H9 (cell line): ENCODE measurements around the gene ITGA4. TPM values are rescaled to one million over a fixed set of nuclear protein-coding genes. Genes with fewer than 3 reads are reported as not detected.

Experiments used
- DNase-seq: peaks from one replicate; pipeline ENCODE4 v3.0.0-alpha.2; 2017
- H2AFZ ChIP-seq: one replicate; pipeline ENCODE4 v1.6.1; 2013; ENCODE audit warnings: mild to moderate bottlenecking, low read length, control low read depth, moderate library complexity
- H2AK5ac ChIP-seq: 2 replicates; pipeline ENCODE4 v1.6.1; 2013; ENCODE audit warnings: low read length, control low read depth, mixed read lengths; ENCODE audit not compliant: insufficient read length
- H2BK120ac ChIP-seq: one replicate; pipeline ENCODE4 v1.6.1; 2013; ENCODE audit warnings: low read depth, mild to moderate bottlenecking, low read length, control low read depth, inconsistent platforms; ENCODE audit not compliant: poor library complexity, severe bottlenecking
- H2BK12ac ChIP-seq: 2 replicates; pipeline ENCODE4 v1.6.1; 2013; ENCODE audit warnings: low read length, control low read depth, mixed read lengths, low read depth; ENCODE audit not compliant: insufficient read length
- H2BK15ac ChIP-seq: 2 replicates; pipeline ENCODE4 v1.6.1; 2013; ENCODE audit warnings: low read depth, low read length, control low read depth
- H2BK20ac ChIP-seq: one replicate; pipeline ENCODE4 v1.6.1; 2013; ENCODE audit warnings: low read depth, mild to moderate bottlenecking, low read length, control low read depth, inconsistent platforms; ENCODE audit not compliant: poor library complexity, severe bottlenecking
- H2BK5ac ChIP-seq: 2 replicates; pipeline ENCODE4 v1.6.1; 2013; ENCODE audit warnings: low read length, control low read depth, mixed read lengths; ENCODE audit not compliant: insufficient read length
- H3K14ac ChIP-seq: 2 replicates; pipeline ENCODE4 v1.6.1; 2013; ENCODE audit warnings: low read length, control low read depth; ENCODE audit not compliant: insufficient read depth
- H3K18ac ChIP-seq: 2 replicates; pipeline ENCODE4 v1.6.1; 2013; ENCODE audit warnings: low read depth, mild to moderate bottlenecking, mixed read lengths, low read length, control low read depth; ENCODE audit not compliant: insufficient read length
- H3K23ac ChIP-seq: 2 replicates; pipeline ENCODE4 v1.6.1; 2013; ENCODE audit warnings: low read length, control low read depth, mixed read lengths, low read depth; ENCODE audit not compliant: insufficient read length
- H3K23me2 ChIP-seq: 2 replicates; pipeline ENCODE4 v1.6.1; 2013; ENCODE audit warnings: low read depth, mild to moderate bottlenecking, mixed read lengths, low read length, control low read depth; ENCODE audit not compliant: insufficient read length, poor library complexity, severe bottlenecking
- H3K27ac ChIP-seq: 2 replicates; pipeline ENCODE4 v1.5.1; 2013; ENCODE audit warnings: low read length, control low read depth, mixed read lengths, low read depth; ENCODE audit not compliant: insufficient read length
- H3K27me3 ChIP-seq: 2 replicates; pipeline ENCODE4 v1.6.1; 2013; ENCODE audit warnings: low read length, control low read depth, inconsistent platforms; ENCODE audit not compliant: insufficient read depth
- H3K4ac ChIP-seq: 2 replicates; pipeline ENCODE4 v1.6.1; 2013; ENCODE audit warnings: low read depth, mild to moderate bottlenecking, control low read depth, inconsistent platforms, low read length, moderate library complexity
- H3K4me1 ChIP-seq: 2 replicates; pipeline ENCODE4 v1.6.1; 2013; ENCODE audit warnings: low read length, control low read depth, inconsistent platforms; ENCODE audit not compliant: insufficient read depth
- H3K4me2 ChIP-seq: 2 replicates; pipeline ENCODE4 v1.6.1; 2013; ENCODE audit warnings: low read length, control low read depth, mixed read lengths; ENCODE audit not compliant: insufficient read length, insufficient read depth
- H3K56ac ChIP-seq: 2 replicates; pipeline ENCODE4 v1.6.1; 2013; ENCODE audit warnings: low read depth, mild to moderate bottlenecking, mixed read lengths, low read length, control low read depth; ENCODE audit not compliant: insufficient read length
- H3K79me1 ChIP-seq: 2 replicates; pipeline ENCODE4 v1.6.1; 2013; ENCODE audit warnings: low read depth, mild to moderate bottlenecking, moderate library complexity, low read length, control low read depth, inconsistent platforms; ENCODE audit not compliant: insufficient read depth, poor library complexity, severe bottlenecking
- H3K79me2 ChIP-seq: 2 replicates; pipeline ENCODE4 v1.6.1; 2013; ENCODE audit warnings: low read length, control low read depth, inconsistent platforms; ENCODE audit not compliant: insufficient read depth
- H3K9ac ChIP-seq: 2 replicates; pipeline ENCODE4 v1.6.1; 2013; ENCODE audit warnings: low read length, control low read depth, mixed read lengths; ENCODE audit not compliant: insufficient read length; ENCODE audit errors: extremely low read depth
- H3K9me3 ChIP-seq: one replicate; pipeline ENCODE4 v1.6.1; 2013; ENCODE audit warnings: low read depth, low read length, inconsistent platforms; ENCODE audit not compliant: control insufficient read depth
- H3T11ph ChIP-seq: one replicate; pipeline ENCODE4 v1.6.1; 2013; ENCODE audit warnings: mild to moderate bottlenecking, low read length, control low read depth, inconsistent platforms
- H4K20me1 ChIP-seq: one replicate; pipeline ENCODE4 v1.6.1; 2013; ENCODE audit not compliant: control insufficient read depth, insufficient read length, insufficient read depth
- H4K5ac ChIP-seq: 2 replicates; pipeline ENCODE4 v1.6.1; 2013; ENCODE audit warnings: low read depth, mild to moderate bottlenecking, mixed read lengths, low read length, control low read depth; ENCODE audit not compliant: insufficient read length
- H4K8ac ChIP-seq: replicated peaks from 2 replicates; pipeline ENCODE4 v1.6.1; 2013; ENCODE audit warnings: low read length, control low read depth, mixed read lengths, low read depth; ENCODE audit not compliant: insufficient read length
- H4K91ac ChIP-seq: 2 replicates; pipeline ENCODE4 v1.6.1; 2013; ENCODE audit warnings: low read depth, mild to moderate bottlenecking, moderate library complexity, mixed read lengths, low read length, control low read depth; ENCODE audit not compliant: insufficient read length
- H3K27ac Mint-ChIP-seq, 3 experiments: 2 replicates in 2 of 3; 3 replicates in 1 of 3; pipeline ENCODE4 v1.8.0; 2020 to 2021; ENCODE audit warnings: mixed read lengths in 3 of 3, mild to moderate bottlenecking in 1 of 3, moderate library complexity in 1 of 3
- H3K27me3 Mint-ChIP-seq: 2 replicates; pipeline ENCODE4 v1.8.0; 2021; ENCODE audit warnings: low read depth, mild to moderate bottlenecking, moderate library complexity, mixed read lengths
- H3K36me3 Mint-ChIP-seq, 3 experiments: 2 replicates in 2 of 3; 3 replicates in 1 of 3; pipeline ENCODE4 v1.8.0; 2020 to 2021; ENCODE audit warnings: low read depth in 3 of 3, mixed read lengths in 3 of 3; ENCODE audit not compliant: insufficient read depth in 1 of 3
- H3K4me1 Mint-ChIP-seq, 2 experiments: 2 replicates each; pipeline ENCODE4 v1.8.0; 2020; ENCODE audit warnings: mixed read lengths in 2 of 2
- H3K4me3 Mint-ChIP-seq, 2 experiments: 2 replicates in 1 of 2; 3 replicates in 1 of 2; pipeline ENCODE4 v1.8.0; 2020 to 2021; ENCODE audit warnings: mild to moderate bottlenecking in 2 of 2, mixed read lengths in 2 of 2, moderate library complexity in 1 of 2
- H3K9me3 Mint-ChIP-seq, 2 experiments: 2 replicates in 1 of 2; 3 replicates in 1 of 2; pipeline ENCODE4 v1.8.0; 2020; ENCODE audit warnings: mild to moderate bottlenecking in 2 of 2, mixed read lengths in 2 of 2, moderate library complexity in 1 of 2
- WGBS: extraction: QIAGEN DNeasy Blood & Tissue Kit; methylation state at CpG from one replicate; pipeline ENCODE4 v1.1.7; 2013; ENCODE audit warnings: missing lambda C conversion rate, low lambda C conversion rate, mixed read lengths; ENCODE audit not compliant: insufficient read length; ENCODE audit errors: extremely low coverage; 5-methylcytosine and 5-hydroxymethylcytosine counted together
- total RNA-seq: library from RNA; stranded (reverse); gene quantifications from 2 replicates; pipeline ENCODE4 v1.2.1, GENCODE V29; 2021
- TF ChIP-seq, protein P1 (sequence below): fragments of 200-600 bp; sonication (generic); conservative IDR thresholded peaks from 3 replicates; pipeline ENCODE4 v1.8.0; 2021; ENCODE audit warnings: antibody characterized with exemption, mild to moderate bottlenecking

Gene ITGA4
- total RNA-seq, 1 experiment from 2014 or later = 1.3 TPM

DNA sequence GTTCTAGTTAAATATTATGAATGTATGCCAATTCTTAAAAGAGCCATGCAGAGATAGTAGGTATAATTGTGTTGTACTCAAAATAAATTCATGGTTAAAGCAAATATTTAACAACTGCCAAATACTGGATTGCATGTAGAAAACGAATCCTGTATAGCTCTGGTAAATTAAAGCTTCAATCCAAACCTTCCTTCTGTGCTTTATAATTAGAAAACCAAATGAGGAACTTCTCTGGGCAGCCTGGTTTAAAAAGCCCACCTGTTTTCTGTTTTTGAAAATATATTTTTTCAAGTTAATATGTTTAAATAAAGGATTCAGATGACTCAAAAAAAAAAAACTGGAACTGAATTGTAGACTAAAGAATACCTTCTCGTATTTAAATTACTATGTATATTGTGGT is 48.3 kb upstream of the ITGA4 start:
- no peak overlapping the region for H3K14ac ChIP-seq
- no peak overlapping the region for H2BK20ac ChIP-seq
- no peak overlapping the region for H3K56ac ChIP-seq
- H3K23me2 ChIP-seq = no peaks in the 10 kb centered on the region
- H3K27ac ChIP-seq = no peak overlapping the region
- H4K8ac ChIP-seq = no peak overlapping the region
- Mint-ChIP-seq H3K27me3 (peaks cover 8% of the 10 kb centered on the region), H3K36me3 (peaks cover 0 to 9% (median 3%) of the 10 kb centered on the region in 3 experiments; a peak in 5 of 7 replicates), H3K4me3 (no peak overlapping the region), H3K27ac (no peak overlapping the region), H3K4me1 (peaks cover 39 to 42% of the 10 kb centered on the region in 2 experiments), H3K9me3 (peaks cover 3 to 8% of the 10 kb centered on the region in 2 experiments; a peak in 4 of 5 replicates)
- no peak overlapping the region for H2BK120ac ChIP-seq
- no peak overlapping the region for H2BK15ac ChIP-seq
- no peak overlapping the region for H3K4ac ChIP-seq
- no peaks in the 10 kb centered on the region for H3K79me1 ChIP-seq
- no peak overlapping the region for H3K9ac ChIP-seq
- H3K79me2 ChIP-seq = no peaks in the 10 kb centered on the region
- H3K4me2 ChIP-seq = no peak overlapping the region
- no peak overlapping the region for H4K91ac ChIP-seq
- H3K27me3 ChIP-seq = no peaks in the 10 kb centered on the region; the same call in 1 of the 2 replicates
- no peaks in the 10 kb centered on the region for H4K20me1 ChIP-seq
- no peak overlapping the region for H3T11ph ChIP-seq
- no peaks in the 10 kb centered on the region for H3K9me3 ChIP-seq
- no peak overlapping the region for H3K23ac ChIP-seq
- H2AFZ ChIP-seq = no peak overlapping the region
- no peak overlapping the region for H4K5ac ChIP-seq
- H3K18ac ChIP-seq = no peak overlapping the region
- DNase-seq = no peak
- H2AK5ac ChIP-seq = no peak overlapping the region
- TF ChIP-seq, protein P1, sequence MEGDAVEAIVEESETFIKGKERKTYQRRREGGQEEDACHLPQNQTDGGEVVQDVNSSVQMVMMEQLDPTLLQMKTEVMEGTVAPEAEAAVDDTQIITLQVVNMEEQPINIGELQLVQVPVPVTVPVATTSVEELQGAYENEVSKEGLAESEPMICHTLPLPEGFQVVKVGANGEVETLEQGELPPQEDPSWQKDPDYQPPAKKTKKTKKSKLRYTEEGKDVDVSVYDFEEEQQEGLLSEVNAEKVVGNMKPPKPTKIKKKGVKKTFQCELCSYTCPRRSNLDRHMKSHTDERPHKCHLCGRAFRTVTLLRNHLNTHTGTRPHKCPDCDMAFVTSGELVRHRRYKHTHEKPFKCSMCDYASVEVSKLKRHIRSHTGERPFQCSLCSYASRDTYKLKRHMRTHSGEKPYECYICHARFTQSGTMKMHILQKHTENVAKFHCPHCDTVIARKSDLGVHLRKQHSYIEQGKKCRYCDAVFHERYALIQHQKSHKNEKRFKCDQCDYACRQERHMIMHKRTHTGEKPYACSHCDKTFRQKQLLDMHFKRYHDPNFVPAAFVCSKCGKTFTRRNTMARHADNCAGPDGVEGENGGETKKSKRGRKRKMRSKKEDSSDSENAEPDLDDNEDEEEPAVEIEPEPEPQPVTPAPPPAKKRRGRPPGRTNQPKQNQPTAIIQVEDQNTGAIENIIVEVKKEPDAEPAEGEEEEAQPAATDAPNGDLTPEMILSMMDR = no peak
- no peak overlapping the region for H2BK12ac ChIP-seq
- no CpG with 5 or more reads among the region's 2 CpGs for WGBS
- no peak overlapping the region for H2BK5ac ChIP-seq
- H3K4me1 ChIP-seq = peaks cover 4% of the 10 kb centered on the region; the same call in 1 of the 2 replicates
